ENCODE results near the gene BEAN1. TPM values are rescaled to one million over a fixed set of nuclear protein-coding genes. Genes with fewer than 3 reads are reported as not detected.
"Not testable (repeated sequence)": the region's sequence is repeated elsewhere in the genome, so short reads cannot be mapped to it uniquely, and the experiment has no call there.

BEAN1 gene
- polyA plus RNA-seq, 1 donor, result 1.5 TPM

DNA sequence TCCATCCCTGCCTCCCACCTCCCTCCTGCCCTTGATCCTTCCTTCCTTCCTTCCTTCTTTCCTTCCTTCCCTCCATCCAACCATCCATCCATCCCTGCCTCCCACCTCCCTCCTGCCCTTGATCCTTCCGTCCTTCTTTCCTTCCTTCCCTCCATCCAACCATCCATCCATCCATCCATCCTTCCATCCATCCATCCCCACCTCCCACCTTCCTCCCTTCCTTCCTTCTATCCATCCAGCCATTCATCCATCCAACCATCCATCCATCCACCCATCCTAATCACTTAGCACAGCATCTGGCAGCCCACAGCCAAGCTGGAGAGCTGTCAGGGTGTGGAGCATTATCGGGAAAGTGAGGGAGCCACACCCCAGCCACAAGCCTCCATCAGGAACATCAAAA, 68.3 kb downstream of the BEAN1 start:
- 100% methylated on average over 1 of the region's 2 CpGs for WGBS (ENCODE audit: insufficient coverage, low lambda C conversion rate)
- no peaks in the 10 kb centered on the region for H3K9me3 ChIP-seq (ENCODE audit: control insufficient read depth, low read depth, low read length)
- H3K4me1 ChIP-seq (ENCODE audit: control insufficient read depth, insufficient read depth, low read length), result no peaks in the 10 kb centered on the region
- H3K36me3 ChIP-seq (ENCODE audit: control insufficient read depth, insufficient read depth, low read length), result no peaks in the 10 kb centered on the region
- DNase-seq, result no peak
- no peak overlapping the region for H3K4me3 ChIP-seq (ENCODE audit: low read length)
- H3K27me3 ChIP-seq (ENCODE audit: control insufficient read depth, insufficient read depth, low read length), result no peaks in the 10 kb centered on the region
- H3K27ac ChIP-seq (ENCODE audit: low read length), result no peak overlapping the region

DNA sequence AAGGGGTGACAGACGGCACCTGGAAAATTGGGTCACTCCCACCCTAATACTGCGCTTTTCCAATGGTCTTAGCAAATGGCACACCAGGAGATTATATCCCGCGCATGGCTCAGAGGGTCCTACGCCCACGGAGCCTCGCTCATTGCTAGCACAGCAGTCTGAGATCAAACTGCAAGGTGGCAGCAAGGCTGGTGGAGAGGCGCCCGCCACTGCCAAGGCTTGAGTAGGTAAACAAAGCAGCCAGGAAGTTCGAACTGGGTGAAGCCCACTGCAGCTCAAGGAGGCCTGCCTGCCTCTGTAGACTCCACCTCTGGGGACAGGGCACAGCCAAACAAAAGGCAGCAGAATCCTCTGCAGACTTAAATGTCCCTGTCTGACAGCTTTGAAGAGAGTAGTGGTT, 69.1 kb downstream of the BEAN1 start:
- not testable (repeated sequence) for H3K9me3 ChIP-seq (ENCODE audit: control insufficient read depth, low read depth, low read length); H3K27me3 ChIP-seq (ENCODE audit: control insufficient read depth, insufficient read depth, low read length); H3K4me1 ChIP-seq (ENCODE audit: control insufficient read depth, insufficient read depth, low read length); H3K27ac ChIP-seq (ENCODE audit: low read length); H3K4me3 ChIP-seq (ENCODE audit: low read length); DNase-seq; H3K36me3 ChIP-seq (ENCODE audit: control insufficient read depth, insufficient read depth, low read length)
- no CpG with 5 or more reads among the region's 10 CpGs for WGBS (ENCODE audit: insufficient coverage, low lambda C conversion rate)

DNA sequence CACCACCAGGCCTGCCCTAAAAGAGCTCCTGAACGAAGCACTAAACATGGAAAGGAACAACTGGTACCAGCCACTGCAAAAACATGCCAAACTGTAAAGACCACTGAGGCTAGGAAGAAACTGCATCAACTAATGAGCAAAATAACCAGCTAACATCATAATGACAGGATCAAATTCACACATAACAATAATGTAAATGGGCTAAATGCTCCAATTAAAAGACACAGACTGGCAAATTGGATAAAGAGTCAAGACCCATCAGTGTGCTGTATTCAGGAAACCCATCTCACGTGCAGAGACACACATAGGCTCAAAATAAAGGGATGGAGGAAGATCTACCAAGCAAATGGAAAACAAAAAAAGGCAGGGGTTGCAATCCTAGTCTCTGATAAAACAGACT, 70.8 kb downstream of the BEAN1 start:
- not testable (repeated sequence) for H3K4me3 ChIP-seq (ENCODE audit: low read length); DNase-seq
- WGBS (ENCODE audit: insufficient coverage, low lambda C conversion rate), result no CpG with 5 or more reads among the region's 2 CpGs

DNA sequence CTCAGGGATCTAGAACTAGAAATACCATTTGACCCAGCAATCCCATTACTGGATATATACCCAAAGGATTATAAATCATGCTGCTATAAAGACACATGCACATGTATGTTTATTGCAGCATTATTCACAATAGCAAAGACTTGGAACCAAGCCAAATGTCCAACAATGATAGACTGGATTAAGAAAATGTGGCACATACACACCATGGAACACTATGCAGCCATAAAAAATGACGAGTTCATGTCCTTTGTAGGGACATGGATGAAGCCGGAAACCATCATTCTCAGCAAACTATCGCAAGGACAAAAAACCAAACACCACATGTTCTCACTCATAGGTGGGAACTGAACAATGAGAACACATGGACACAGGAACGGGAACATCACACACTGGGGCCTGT, 74.5 kb downstream of the BEAN1 start:
- H3K9me3 ChIP-seq (ENCODE audit: control insufficient read depth, low read depth, low read length); H3K27me3 ChIP-seq (ENCODE audit: control insufficient read depth, insufficient read depth, low read length); H3K4me3 ChIP-seq (ENCODE audit: low read length); H3K27ac ChIP-seq (ENCODE audit: low read length); H3K36me3 ChIP-seq (ENCODE audit: control insufficient read depth, insufficient read depth, low read length); H3K4me1 ChIP-seq (ENCODE audit: control insufficient read depth, insufficient read depth, low read length); DNase-seq: not testable (repeated sequence)
- no CpG with 5 or more reads among the region's 4 CpGs for WGBS (ENCODE audit: insufficient coverage, low lambda C conversion rate)

More for the DNA sequence above, 70.8 kb downstream of the BEAN1 start:
- H3K36me3 ChIP-seq (ENCODE audit: control insufficient read depth, insufficient read depth, low read length); H3K27ac ChIP-seq (ENCODE audit: low read length); H3K9me3 ChIP-seq (ENCODE audit: control insufficient read depth, low read depth, low read length); H3K27me3 ChIP-seq (ENCODE audit: control insufficient read depth, insufficient read depth, low read length); H3K4me1 ChIP-seq (ENCODE audit: control insufficient read depth, insufficient read depth, low read length): not testable (repeated sequence)

DNA sequence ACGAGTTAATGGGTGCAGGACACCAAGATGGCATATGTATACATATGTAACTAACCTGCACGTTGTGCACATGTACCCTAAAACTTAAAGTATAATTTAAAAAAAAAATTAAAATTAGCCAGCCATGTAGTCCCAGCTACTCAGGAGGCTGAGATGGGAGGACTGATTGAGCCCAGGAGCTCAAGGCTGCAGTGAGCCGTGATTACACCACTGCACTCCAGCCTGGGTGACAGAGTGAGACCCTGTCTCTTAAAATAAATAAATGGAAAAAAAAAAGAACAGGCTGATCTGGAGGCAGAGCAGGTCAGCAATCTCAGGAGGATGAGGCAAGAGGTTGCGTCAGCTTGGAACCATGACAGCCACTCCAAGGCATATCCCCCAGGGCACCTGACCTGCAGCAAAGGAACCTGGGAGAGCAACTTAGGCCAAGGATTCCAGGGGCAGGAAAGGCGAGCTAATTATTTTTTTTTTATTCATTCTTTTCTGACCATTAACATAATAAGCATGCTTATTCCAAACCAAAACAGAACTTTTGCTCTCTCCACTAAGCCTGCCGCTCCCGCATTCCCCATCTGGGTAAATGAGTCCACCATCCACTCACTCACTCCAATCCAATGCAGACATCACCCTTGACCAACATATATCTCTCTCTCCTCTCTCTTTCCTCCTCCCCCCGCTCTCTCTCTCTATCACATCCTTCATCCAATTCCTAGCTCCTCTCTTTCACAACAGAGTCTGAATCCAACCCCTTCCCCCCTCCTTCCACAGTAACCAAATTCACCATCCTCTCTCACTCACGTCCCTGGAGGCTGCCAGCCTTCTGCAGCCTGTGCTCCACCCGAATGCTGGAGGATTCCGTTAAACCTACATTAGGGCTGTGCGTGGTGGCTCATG, 75.2 kb downstream of the BEAN1 start:
- no peak overlapping the region for H3K27ac ChIP-seq (ENCODE audit: low read length)
- DNase-seq, result no peak
- H3K27me3 ChIP-seq (ENCODE audit: control insufficient read depth, insufficient read depth, low read length), result no peaks in the 10 kb centered on the region
- H3K36me3 ChIP-seq (ENCODE audit: control insufficient read depth, insufficient read depth, low read length), result no peaks in the 10 kb centered on the region
- no peaks in the 10 kb centered on the region for H3K4me1 ChIP-seq (ENCODE audit: control insufficient read depth, insufficient read depth, low read length)
- no peaks in the 10 kb centered on the region for H3K9me3 ChIP-seq (ENCODE audit: control insufficient read depth, low read depth, low read length)
- H3K4me3 ChIP-seq (ENCODE audit: low read length), result no peak overlapping the region
- 76% methylated on average over 4 of the region's 12 CpGs for WGBS (ENCODE audit: insufficient coverage, low lambda C conversion rate)

DNA sequence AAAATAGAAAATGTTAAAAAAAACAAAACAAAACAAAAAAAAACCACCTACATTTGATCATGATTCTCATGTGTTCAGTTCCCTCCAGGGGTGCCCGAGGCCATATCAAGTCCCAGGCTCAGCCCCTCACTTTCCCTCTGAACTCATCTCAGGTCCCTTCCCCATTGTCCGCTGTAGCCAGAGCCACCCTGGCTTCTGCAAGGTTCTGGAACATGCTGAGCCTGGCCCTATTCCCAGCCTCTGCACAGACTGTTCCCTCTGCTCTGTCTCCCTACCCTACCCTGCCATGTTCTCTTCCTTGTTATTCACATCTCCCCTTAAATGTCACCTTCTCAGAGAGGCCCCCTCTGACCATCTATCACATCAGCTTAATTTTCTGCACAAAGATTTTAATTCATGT, 75.9 kb downstream of the BEAN1 start:
- Histone ChIP-seq H3K27me3 (ENCODE audit: control insufficient read depth, insufficient read depth, low read length) (no peaks in the 10 kb centered on the region), H3K27ac (ENCODE audit: low read length) (no peak overlapping the region), H3K36me3 (ENCODE audit: control insufficient read depth, insufficient read depth, low read length) (no peaks in the 10 kb centered on the region), H3K4me1 (ENCODE audit: control insufficient read depth, insufficient read depth, low read length) (no peaks in the 10 kb centered on the region), H3K9me3 (ENCODE audit: control insufficient read depth, low read depth, low read length) (no peaks in the 10 kb centered on the region), H3K4me3 (ENCODE audit: low read length) (no peak overlapping the region)
- DNase-seq, result no peak
- WGBS (ENCODE audit: insufficient coverage, low lambda C conversion rate), result no CpG with 5 or more reads among the region's 2 CpGs

DNA sequence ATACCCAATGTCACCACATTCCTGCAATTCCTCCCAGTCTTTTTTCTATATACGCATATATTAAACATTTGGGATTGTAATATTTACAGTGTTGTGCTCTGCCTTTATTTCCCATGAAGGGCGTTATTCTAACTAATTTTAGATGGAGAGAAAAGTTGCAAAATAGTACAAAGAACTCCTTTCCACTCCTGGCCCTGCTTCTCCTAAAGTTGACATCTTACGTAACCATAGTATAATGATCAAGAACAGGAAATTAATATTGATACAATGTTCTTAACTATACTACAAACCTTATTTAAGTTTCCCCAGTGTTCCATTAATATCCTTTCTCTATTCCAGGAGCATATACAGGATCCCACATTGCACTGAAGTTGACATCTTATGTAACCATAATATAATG, 76.5 kb downstream of the BEAN1 start:
- WGBS (ENCODE audit: insufficient coverage, low lambda C conversion rate), result 90% methylated on average over 2 of the region's 3 CpGs
- H3K4me1 ChIP-seq (ENCODE audit: control insufficient read depth, insufficient read depth, low read length), result no peaks in the 10 kb centered on the region
- H3K4me3 ChIP-seq (ENCODE audit: low read length), result no peak overlapping the region
- H3K27ac ChIP-seq (ENCODE audit: low read length), result no peak overlapping the region
- H3K9me3 ChIP-seq (ENCODE audit: control insufficient read depth, low read depth, low read length), result no peaks in the 10 kb centered on the region
- no peak for DNase-seq
- H3K27me3 ChIP-seq (ENCODE audit: control insufficient read depth, insufficient read depth, low read length), result no peaks in the 10 kb centered on the region
- H3K36me3 ChIP-seq (ENCODE audit: control insufficient read depth, insufficient read depth, low read length), result no peaks in the 10 kb centered on the region

DNA sequence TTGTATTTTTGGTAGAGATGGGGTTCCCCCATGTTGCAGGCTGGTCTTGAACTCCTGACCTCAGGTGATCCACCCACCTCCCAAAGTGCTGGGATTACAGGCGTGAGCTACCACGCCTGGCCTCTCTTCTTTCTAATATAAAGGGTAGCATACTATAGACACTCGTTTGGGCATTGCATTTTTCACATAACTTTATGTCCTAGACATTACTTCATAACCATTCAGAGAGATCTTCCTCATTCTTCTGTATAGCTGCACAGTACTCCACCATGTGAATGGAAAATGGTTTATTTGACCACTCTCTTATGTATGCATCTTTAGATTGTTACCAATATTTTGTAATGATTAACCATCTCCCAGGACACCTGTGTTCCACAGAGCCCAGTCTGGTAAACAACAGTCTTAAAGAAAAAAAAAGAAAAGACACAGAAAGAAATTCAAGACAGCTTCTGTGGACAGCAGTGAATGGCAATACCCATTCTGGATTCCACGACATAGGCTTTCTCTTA, 80.7 kb downstream of the BEAN1 start:
- H3K36me3 ChIP-seq (ENCODE audit: control insufficient read depth, insufficient read depth, low read length), result peaks cover 30% of the 10 kb centered on the region
- no peak for DNase-seq
- no peak overlapping the region for H3K4me3 ChIP-seq (ENCODE audit: low read length)
- H3K27ac ChIP-seq (ENCODE audit: low read length), result no peak overlapping the region
- no peaks in the 10 kb centered on the region for H3K4me1 ChIP-seq (ENCODE audit: control insufficient read depth, insufficient read depth, low read length)
- H3K27me3 ChIP-seq (ENCODE audit: control insufficient read depth, insufficient read depth, low read length), result no peaks in the 10 kb centered on the region
- H3K9me3 ChIP-seq (ENCODE audit: control insufficient read depth, low read depth, low read length), result no peaks in the 10 kb centered on the region
- 80% methylated on average over 1 of the region's 4 CpGs for WGBS (ENCODE audit: insufficient coverage, low lambda C conversion rate)

DNA sequence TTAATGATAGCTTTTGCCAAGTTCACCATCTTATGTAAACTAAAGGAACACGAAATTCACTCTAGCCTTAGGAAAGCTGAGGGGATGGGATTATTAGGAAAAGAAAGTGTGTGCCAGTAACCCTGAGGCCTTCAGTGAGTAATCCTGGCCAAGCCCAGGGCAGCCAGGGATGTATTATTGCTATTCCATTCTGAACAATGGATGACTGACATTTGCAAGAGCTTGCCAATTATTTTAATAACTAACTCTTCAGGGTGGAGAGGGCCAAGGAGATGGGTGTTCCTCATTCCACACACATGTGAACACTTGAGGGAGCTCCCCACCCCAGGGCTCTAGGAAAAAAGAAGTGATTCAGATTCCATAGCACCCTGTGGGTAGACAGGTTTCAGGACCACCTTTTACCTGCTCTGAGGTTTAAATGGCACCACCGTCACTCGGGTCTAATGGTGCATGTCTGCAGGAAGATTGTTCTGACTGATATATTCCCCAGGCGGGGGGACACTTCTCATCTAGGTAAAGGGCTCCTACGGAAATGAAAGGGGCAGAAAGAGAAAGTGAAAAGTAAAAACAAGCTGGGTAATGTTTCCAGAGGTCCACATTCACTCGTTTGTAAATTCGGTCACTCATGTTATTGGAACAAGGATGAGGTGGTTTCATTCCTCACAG, 81.3 kb downstream of the BEAN1 start:
- Histone ChIP-seq H3K4me1 (ENCODE audit: control insufficient read depth, insufficient read depth, low read length) (no peaks in the 10 kb centered on the region), H3K27ac (ENCODE audit: low read length) (no peak overlapping the region)

DNA sequence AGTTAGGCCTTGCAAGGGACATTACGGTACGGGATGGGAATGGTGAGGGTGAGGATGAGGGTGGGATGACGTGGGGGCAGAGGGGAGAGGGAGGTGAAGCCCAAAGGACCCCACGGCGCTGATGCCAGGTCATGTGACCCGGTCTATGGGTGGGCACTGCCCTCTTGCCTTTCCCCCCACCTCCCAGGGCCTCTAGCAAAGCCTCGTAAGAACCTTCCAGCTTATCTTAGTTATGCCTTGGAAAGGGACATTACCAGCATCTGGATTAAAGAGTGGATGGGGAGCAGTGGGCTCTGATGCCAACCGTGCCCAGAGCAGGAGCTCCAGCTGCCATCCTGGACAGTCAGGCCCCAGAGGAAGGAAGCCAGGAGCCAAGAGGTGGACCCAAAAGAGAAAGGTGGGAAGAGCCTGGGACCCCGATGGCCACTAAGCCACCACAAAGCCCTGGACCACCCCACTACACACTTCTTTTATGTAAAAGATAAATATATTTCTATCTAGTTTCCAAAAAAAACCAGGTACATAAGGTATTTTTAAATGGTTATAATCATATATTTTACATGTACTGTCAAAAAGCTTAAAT, 81.9 kb downstream of the BEAN1 start:
- Histone ChIP-seq H3K4me1 (ENCODE audit: control insufficient read depth, insufficient read depth, low read length) (no peaks in the 10 kb centered on the region), H3K27me3 (ENCODE audit: control insufficient read depth, insufficient read depth, low read length) (no peaks in the 10 kb centered on the region), H3K27ac (ENCODE audit: low read length) (no peak overlapping the region), H3K9me3 (ENCODE audit: control insufficient read depth, low read depth, low read length) (no peaks in the 10 kb centered on the region), H3K36me3 (ENCODE audit: control insufficient read depth, insufficient read depth, low read length) (peaks cover 40% of the 10 kb centered on the region), H3K4me3 (ENCODE audit: low read length) (no peak overlapping the region)
- no peak for DNase-seq
- no CpG with 5 or more reads among the region's 9 CpGs for WGBS (ENCODE audit: insufficient coverage, low lambda C conversion rate)

More for the DNA sequence above, 81.3 kb downstream of the BEAN1 start:
- H3K36me3 ChIP-seq (ENCODE audit: control insufficient read depth, insufficient read depth, low read length), result peaks cover 35% of the 10 kb centered on the region
- H3K4me3 ChIP-seq (ENCODE audit: low read length), result no peak overlapping the region
- WGBS (ENCODE audit: insufficient coverage, low lambda C conversion rate), result 79% methylated on average over 2 of the region's 7 CpGs
- no peaks in the 10 kb centered on the region for H3K9me3 ChIP-seq (ENCODE audit: control insufficient read depth, low read depth, low read length)
- H3K27me3 ChIP-seq (ENCODE audit: control insufficient read depth, insufficient read depth, low read length), result no peaks in the 10 kb centered on the region
- no peak for DNase-seq

All from large intestine (tissue), 3 donors.